ENCODE data around the gene SBSN.
"Not testable (repeated sequence)": the region's sequence is repeated elsewhere in the genome, so short reads cannot be mapped to it uniquely, and the experiment has no call there.

Gene SBSN

DNA sequence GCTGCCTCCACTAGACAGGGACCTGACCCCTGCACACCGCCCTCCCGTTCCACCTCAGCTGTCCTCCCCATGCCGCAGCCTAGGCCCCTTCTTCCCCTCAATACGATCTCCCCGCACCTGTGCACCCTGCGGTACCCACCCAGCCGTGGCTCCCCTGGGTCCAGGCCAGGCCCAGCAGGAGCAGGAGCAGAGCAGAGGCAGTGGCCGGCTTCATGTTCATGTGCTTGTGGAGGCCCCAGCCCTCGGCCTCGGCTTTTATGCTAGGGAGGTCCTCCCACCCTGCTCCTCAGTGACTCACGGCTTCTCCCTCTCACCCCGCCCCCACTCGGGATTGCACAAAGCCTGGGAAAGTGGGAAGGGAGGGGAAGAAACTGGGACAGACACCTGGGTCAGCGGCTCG, 26.4 kb downstream of the SBSN start:
- FAIRE-seq: no peak

DNA sequence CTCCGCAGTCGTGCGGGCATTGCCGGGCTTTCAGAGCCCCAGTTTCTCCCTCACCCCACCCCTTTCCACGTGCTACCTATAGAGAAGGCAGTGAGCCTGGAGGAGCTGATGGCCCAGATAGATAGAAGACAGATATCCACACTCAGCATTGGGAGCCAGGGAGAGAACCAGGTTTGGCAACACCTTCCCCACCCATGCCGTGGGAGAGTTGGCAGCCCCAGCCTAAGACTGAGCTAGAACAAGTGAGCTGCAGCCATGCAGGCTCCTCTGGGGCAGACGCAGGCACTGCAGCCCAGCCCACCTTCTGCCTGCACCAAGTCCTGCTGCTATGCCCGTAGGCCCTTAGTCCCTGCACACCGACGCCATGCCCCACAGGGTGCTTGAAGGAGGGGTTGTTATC, 27.5 kb downstream of the SBSN start:
- no peak for FAIRE-seq

DNA sequence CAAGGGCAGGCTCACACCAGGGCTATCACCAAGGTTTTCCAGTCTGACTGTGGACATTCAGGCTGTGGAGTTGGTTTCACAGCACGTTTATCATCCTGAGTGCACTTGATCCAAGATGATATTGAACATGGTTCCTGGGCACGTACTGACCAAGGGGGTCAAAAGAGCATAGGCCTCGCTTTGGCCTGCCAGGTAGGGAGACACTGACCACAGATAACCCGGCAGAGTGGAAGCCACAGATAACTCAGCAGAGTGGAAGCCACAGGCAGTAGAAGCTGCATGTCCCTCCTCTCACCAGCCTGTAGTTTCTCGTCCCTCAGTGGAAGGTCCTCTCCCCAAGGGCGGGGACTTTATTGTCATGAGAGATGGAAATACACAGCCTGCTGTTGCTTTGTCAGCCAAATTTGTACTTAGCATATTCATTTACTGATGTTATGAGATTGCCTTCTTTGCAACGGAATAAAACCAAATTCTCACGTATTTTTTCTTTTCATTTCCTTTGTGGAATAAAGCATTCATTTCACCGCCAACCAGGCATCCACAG, 29.1 kb downstream of the SBSN start:
- FAIRE-seq: no peak

- FAIRE-seq: no peak
These were observed 29.9 kb downstream of the SBSN start for GRCh38 chr19:35498220-35498619.

DNA sequence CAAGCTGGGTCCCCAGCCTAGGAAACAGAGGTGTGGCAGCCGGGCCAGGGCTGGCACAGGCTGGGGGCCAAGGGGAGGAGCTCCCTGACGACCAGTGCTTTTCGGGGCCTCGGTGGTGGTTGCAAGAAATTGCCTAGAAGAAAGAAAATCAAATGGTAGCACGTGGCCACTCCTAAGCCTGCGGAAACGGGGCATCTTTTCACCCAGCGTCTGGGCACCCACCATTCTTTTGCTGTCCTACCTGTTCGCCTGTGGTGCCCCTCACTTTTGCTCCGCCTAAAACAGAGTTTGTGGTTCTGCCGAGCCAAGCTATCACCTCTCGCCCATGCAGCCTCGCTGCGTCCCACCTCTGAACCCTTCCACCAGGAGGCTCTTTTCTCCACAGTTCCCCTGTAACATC, 30.7 kb downstream of the SBSN start:
- no peak for FAIRE-seq

DNA sequence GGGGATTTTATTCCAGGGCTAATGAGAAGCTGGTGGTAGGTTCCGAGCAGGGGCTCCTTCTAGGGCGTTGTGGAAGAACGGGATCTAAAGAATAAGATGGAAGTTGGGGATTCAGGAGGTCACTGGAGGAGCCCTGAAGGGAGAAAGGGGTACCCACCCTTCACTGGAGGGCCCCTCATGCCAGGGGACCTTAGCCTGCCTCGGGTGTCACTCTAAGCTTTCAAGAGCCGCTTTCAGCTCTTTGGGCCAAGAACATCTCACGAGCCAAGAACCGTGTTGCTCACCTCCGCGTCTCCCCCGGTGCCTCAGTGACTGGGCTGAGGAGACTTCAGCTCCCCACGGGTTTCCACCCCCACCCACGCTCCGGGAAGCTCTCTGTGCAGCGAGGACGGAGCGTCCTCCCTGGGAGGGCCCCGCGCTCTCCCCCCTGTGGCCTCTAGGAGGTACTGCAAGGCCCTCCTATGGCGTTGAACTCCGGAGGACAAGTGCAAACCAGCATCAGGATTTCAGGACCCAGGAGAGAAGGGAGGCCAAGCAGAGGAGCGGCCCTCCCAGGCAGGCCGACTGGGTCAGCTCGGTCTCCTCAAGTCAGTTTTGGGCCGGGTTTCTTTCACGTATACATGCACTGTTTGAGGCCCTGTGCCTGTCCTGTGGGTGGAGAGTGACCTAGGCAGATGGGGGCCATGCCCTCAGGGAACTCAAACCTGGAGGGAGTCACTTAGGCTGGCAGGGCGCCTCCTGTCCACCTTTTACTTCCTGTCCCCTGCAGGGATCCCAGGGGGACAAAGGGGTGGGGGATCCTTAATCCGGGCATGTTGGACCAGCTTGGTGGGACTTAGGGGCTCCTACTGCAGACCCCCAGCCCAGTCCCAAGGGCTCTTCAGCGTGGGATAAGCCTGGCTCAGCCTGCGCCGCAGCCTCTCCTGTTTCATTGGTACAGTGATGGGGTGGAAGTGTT, 32.7 kb downstream of the SBSN start:
- FAIRE-seq: no peak

DNA sequence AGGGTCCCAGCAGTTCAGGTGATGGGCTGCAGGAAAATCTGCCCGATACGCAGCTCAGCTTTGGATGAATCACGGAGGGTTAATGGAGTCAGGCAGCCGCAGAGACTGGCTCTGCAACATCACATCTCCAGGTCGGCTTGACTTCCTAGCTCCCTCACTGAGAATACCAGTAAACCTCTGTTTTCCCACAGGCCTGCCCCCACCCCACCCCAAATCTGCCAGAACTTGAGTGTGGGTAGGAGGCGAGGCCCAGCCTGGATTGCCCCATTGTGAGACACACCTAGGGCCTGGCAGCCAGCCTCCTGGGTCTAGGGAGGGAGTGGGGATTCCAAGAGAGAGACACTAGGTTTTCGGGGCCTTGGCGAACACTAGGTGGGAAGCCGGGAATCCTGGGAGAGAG, 34.1 kb downstream of the SBSN start:
- FAIRE-seq: no peak

DNA sequence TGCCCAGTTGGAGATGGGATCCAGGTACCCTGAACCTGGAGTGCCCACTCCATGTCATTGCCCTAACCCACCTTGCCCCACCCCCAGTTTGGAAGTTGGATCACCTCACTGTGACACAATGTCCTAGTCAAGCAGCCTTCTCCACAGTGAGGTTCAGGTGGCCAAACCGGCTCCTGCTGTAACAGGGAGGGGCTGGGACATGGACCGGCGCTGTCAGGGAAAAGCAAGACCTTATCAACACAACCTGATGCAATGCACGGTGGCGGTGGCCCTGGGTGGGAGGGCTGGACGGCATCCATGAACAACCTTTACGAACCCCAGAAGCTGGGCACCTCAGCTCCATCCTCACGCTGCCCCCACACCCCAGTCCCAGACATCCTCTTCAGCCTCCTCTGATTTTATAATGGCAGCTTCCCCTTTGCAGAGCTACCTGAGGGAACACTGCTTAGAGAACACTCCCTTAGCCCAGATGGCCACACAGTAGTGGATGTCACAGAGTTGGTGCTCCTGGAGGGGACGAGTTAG, 36.2 kb downstream of the SBSN start:
- FAIRE-seq: no peak

GRCh38 chr19:35490364-35490763, 37.7 kb downstream of the SBSN start, which contains the start of gene KRTDAP:
KRTDAP (minus strand) TSS chr19:35490464; CDS start chr19:35490442, 22 bp downstream.
- FAIRE-seq: no peak

DNA sequence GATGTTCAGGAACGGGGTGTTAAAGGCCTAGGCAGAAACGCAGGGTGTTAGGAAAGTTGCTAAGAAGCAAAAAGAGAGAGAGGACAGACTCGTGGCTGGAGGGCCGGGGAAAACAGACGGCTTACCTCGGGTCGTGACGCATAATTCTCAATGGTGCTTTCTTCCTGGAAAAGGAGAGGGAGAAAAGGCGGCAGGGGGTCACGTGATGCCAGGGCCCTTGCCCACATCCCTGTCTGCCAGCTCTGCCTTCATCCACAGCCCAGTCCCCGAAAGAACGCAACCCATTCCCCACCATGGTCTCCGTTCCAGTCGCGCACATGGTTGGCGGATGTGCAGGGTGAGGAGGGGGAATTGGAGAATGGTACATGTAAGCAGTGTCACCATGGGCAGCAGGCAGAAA, 39.4 kb downstream of the SBSN start:
- no peak for FAIRE-seq

- FAIRE-seq: no peak
These were observed 40.4 kb downstream of the SBSN start for GRCh38 chr19:35487656-35488182.

- no peak for FAIRE-seq
These were observed 41.8 kb downstream of the SBSN start for GRCh38 chr19:35486268-35486708.

DNA sequence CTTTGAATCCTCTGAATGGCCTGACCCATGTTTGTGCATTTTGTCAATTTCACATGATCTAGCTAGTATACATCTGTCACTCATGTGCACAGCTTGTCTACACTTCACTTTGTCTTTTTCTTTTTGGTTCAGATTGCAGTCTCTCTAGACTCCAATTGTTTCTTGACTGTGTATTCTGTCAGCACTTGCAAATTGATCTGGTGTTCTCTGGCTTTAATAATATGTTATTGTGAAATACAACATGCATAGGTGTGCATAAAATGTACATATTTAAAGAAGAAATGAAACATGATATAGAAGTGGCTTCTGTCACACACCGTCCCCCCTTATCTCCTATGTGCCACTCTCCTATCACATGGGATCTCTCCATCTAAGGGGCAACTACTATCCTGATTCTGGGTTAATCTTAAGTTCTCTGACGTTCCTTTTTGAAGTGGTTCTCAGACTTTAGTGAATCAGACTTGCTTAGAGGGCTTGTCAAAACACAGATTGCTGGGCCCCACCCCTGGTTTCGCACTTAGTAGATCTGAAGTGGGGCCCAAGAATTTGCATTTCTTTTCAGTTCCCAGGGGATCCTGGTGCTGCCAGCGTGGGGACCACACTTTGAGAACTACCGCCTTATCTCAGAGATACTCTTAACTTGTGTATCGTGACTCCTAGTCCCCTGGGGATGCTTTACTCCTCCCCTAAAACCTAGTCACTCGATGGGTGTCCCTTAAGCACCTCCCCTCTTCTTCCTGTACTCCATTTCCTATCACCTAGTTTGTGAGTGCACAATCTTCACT, 43.7 kb downstream of the SBSN start:
- FAIRE-seq: no peak

DNA sequence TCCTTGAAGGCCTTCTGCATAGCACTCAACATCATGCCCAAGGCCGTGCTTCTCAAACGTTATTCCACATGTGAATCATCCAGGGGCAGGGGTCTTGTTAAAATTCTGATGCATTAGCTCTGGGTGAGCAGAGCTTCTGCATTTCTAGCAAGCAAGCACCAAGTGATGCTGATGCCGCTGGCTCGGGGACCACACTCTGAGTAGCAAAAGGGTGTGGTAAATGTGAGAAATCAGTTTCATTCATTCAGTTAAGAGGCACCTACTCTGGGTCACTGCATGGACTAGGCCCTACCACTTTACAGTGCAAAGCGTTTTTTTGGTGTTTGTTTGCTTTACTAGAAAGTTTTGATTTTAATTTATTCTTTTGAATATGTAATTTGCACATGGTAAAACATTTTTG, 45.0 kb downstream of the SBSN start:
- FAIRE-seq: no peak

DNA sequence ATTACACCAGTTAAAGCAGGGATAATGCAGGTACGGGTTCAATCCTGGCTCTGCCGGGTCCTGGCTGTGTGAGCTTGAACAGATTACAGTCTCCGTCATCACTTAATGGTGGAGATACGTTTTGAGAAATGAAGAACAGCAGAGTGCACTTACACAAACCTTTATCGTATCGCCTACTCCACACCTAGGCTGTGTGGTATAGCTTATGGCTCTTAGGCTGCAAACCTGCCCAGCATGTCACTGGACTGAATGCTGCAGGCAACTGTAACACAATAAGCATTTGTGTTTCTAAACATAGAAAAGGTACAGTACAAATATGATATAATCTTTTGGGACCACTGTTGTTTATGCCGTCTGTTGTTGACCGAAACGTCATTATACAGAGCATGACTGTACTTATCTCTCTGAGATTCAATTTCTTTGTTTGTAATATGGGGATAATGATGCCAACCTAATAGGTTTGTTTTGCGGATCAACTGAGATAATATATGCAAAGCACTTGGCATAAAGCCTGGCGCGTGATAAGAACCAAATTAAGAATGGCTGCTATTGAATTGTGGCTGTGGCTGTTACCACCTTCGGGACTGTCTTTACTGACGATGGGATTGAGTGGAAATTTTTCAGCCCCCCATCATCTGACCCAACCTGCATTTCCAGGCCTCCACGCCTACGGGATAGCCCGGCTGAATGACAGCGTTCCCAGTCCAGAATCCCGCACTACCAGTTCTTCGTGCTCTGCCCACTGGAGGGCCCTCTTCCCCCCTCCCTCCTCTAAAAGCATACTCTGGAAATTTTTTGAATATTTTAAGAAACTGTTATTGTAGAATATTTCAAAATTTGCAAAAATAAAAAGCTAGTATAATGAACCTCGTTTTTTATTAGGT, 49.1 kb downstream of the SBSN start:
- no peak for FAIRE-seq

- no peak for FAIRE-seq
These were observed 52.0 kb downstream of the SBSN start for GRCh38 chr19:35476149-35476548.

- FAIRE-seq: not testable (repeated sequence)
These were observed 53.5 kb downstream of the SBSN start for GRCh38 chr19:35474594-35474993.

- FAIRE-seq: no peak
These were observed 54.0 kb downstream of the SBSN start for GRCh38 chr19:35474104-35474503.
